ENCODE data around the gene HIBADH. TPM values are rescaled to one million over a fixed set of nuclear protein-coding genes. Genes with fewer than 3 reads are reported as not detected.
"Not testable (repeated sequence)": the region's sequence is repeated elsewhere in the genome, so short reads cannot be mapped to it uniquely, and the experiment has no call there.

Gene HIBADH
- total RNA-seq, 1 donor from 2014 or later = 10.3 TPM

DNA sequence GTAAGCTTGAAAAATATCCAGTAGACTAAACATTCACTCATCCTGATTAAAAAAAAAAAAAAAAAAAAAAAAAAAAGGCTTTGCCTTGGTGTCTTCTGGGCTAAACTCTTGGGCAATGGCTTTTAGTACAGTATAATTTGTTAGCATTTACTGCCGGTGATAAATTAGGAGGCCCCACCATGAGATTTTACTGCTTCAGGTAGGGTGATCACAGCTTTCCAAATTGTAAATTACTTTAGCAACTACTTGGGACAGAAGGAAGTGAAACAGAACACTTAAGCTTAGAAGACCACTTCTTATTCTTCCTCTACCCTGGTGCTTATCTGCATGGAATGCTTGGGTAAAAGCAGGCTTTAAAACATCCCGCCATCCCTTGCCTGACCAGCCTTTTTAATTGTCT lies 152.1 kb downstream of the HIBADH start:
- H3K27ac Mint-ChIP-seq (ENCODE audit: unreplicated experiment) = no peak overlapping the region
- DNase-seq = no peak
- H3K4me3 Mint-ChIP-seq (ENCODE audit: unreplicated experiment) = no peak overlapping the region
- H3K9me3 Mint-ChIP-seq (ENCODE audit: unreplicated experiment) = peaks cover 4% of the 10 kb centered on the region
- TF ChIP-seq CTCF (IDR thresholded peaks at IDR 0.05; ENCODE audit: partially characterized antibody, unreplicated experiment) = no peak
- peaks cover 3% of the 10 kb centered on the region for H3K4me1 Mint-ChIP-seq (ENCODE audit: low read depth, unreplicated experiment)
- peaks cover 1% of the 10 kb centered on the region for H3K27me3 Mint-ChIP-seq (ENCODE audit: unreplicated experiment)
- H3K36me3 Mint-ChIP-seq (ENCODE audit: unreplicated experiment) = no peaks in the 10 kb centered on the region

DNA sequence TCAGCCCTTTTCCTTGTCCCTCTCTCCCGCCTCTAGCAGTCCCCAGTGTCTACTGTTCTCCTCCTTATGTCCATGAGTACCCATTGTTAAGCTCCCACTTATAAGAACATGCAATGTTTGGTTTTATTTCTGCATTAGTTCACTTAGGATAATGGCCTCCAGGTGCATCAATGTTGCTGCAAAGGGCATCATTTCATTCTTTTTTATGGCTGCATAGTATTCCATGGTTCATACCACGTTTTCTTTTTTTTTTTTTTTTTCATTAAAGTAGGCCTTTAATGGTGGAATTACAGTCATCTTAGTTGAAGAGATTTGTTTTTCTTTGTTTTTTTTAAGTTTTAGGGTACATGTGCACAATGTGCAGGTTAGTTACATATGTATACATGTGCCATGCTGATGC lies 160.8 kb downstream of the HIBADH start:
- H3K27ac Mint-ChIP-seq (ENCODE audit: unreplicated experiment); H3K4me1 Mint-ChIP-seq (ENCODE audit: low read depth, unreplicated experiment); H3K4me3 Mint-ChIP-seq (ENCODE audit: unreplicated experiment); H3K27me3 Mint-ChIP-seq (ENCODE audit: unreplicated experiment); H3K36me3 Mint-ChIP-seq (ENCODE audit: unreplicated experiment); DNase-seq; H3K9me3 Mint-ChIP-seq (ENCODE audit: unreplicated experiment): not testable (repeated sequence)

- no peak for DNase-seq
- Mint-ChIP-seq H3K9me3 (ENCODE audit: unreplicated experiment) (peaks cover 4% of the 10 kb centered on the region), H3K4me1 (ENCODE audit: low read depth, unreplicated experiment) (no peaks in the 10 kb centered on the region), H3K36me3 (ENCODE audit: unreplicated experiment) (no peaks in the 10 kb centered on the region), H3K4me3 (ENCODE audit: unreplicated experiment) (no peak overlapping the region), H3K27ac (ENCODE audit: unreplicated experiment) (no peak overlapping the region), H3K27me3 (ENCODE audit: unreplicated experiment) (peaks cover 5% of the 10 kb centered on the region)
- no peak for TF ChIP-seq CTCF (IDR thresholded peaks at IDR 0.05; ENCODE audit: partially characterized antibody, unreplicated experiment)
Measured at GRCh38 chr7:27501001-27501400, 161.7 kb downstream of the HIBADH start.

GRCh38 chr7:27492224-27492623 lies 170.5 kb downstream of the HIBADH start:
- TF ChIP-seq CTCF (IDR thresholded peaks at IDR 0.05; ENCODE audit: partially characterized antibody, unreplicated experiment) = no peak
- Mint-ChIP-seq H3K4me3 (ENCODE audit: unreplicated experiment) (no peak overlapping the region), H3K27ac (ENCODE audit: unreplicated experiment) (no peak overlapping the region), H3K27me3 (ENCODE audit: unreplicated experiment) (no peaks in the 10 kb centered on the region), H3K9me3 (ENCODE audit: unreplicated experiment) (peaks cover 3% of the 10 kb centered on the region), H3K4me1 (ENCODE audit: low read depth, unreplicated experiment) (no peaks in the 10 kb centered on the region), H3K36me3 (ENCODE audit: unreplicated experiment) (peaks cover 13% of the 10 kb centered on the region)
- DNase-seq = no peak

DNA sequence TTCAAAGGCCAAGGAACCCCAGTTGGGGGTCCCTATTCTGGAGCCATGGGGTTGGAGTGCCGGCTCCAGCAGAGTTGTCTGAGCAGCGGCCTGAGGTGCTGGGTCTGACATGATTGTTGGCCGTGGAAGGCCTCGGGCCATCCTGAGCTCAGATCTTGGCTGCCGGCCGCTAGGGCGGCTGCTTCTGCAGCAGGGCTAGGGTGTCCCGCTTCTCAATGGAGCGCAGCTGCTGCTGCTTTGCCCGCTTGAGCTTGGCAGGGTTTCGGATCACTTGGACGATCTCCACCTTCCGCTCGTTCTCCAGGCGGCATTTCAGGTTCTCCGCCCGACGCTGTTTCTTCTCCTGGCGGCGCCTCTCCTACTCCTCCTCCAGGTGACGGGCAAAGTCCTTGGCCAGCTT lies 171.1 kb downstream of the HIBADH start:
- TF ChIP-seq CTCF (IDR thresholded peaks at IDR 0.05; ENCODE audit: partially characterized antibody, unreplicated experiment) = no peak
- Mint-ChIP-seq H3K9me3 (ENCODE audit: unreplicated experiment) (peaks cover 3% of the 10 kb centered on the region), H3K27ac (ENCODE audit: unreplicated experiment) (no peak overlapping the region), H3K36me3 (ENCODE audit: unreplicated experiment) (peaks cover 13% of the 10 kb centered on the region), H3K4me1 (ENCODE audit: low read depth, unreplicated experiment) (no peaks in the 10 kb centered on the region), H3K27me3 (ENCODE audit: unreplicated experiment) (no peaks in the 10 kb centered on the region), H3K4me3 (ENCODE audit: unreplicated experiment) (no peak overlapping the region)
- DNase-seq = no peak

GRCh38 chr7:27487509-27487908 lies 175.2 kb downstream of the HIBADH start:
- peaks cover 3% of the 10 kb centered on the region for H3K9me3 Mint-ChIP-seq (ENCODE audit: unreplicated experiment)
- H3K27ac Mint-ChIP-seq (ENCODE audit: unreplicated experiment) = no peak overlapping the region
- peaks cover under 1% of the 10 kb centered on the region for H3K36me3 Mint-ChIP-seq (ENCODE audit: unreplicated experiment)
- no peak for DNase-seq
- TF ChIP-seq CTCF (IDR thresholded peaks at IDR 0.05; ENCODE audit: partially characterized antibody, unreplicated experiment) = no peak
- H3K27me3 Mint-ChIP-seq (ENCODE audit: unreplicated experiment) = no peaks in the 10 kb centered on the region
- H3K4me1 Mint-ChIP-seq (ENCODE audit: low read depth, unreplicated experiment) = no peaks in the 10 kb centered on the region
- H3K4me3 Mint-ChIP-seq (ENCODE audit: unreplicated experiment) = no peak overlapping the region

Measured in glutamatergic neuron (in vitro differentiated cells).